ENCODE data around the gene TRABD2B.

Gene TRABD2B

GRCh38 chr1:48028218-48029069, 31.3 kb upstream of the TRABD2B start:
- no peak overlapping the region for H3K4me3 ChIP-seq (ENCODE audit: control insufficient read depth, low read depth, low read length)
- no peak for TF ChIP-seq CTCF (conservative IDR thresholded peaks at IDR 0.05; ENCODE audit: control insufficient read depth, insufficient read depth, low read depth, low read length)
- no peak for DNase-seq (ENCODE audit: low read depth)

DNA sequence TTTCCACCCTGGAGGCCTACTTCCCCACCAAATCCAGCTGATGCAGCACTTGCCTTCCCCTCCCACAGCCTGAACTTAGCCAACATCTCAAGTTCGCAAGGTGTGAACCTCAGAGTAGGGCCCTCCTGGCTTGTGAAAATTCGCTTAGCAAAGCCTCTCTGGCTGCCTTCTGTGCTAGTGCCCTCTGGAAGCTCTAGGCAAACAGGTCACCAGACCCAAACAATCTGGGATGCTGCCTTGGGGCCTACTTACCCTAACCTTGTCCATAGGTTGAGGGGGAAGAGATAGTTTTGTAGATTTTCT, 30.3 kb upstream of the TRABD2B start:
- TF ChIP-seq CTCF (conservative IDR thresholded peaks at IDR 0.05; ENCODE audit: control insufficient read depth, insufficient read depth, low read depth, low read length), result no peak
- no peak overlapping the region for H3K4me3 ChIP-seq (ENCODE audit: control insufficient read depth, low read depth, low read length)
- no peak for DNase-seq (ENCODE audit: low read depth)

- no peak for TF ChIP-seq CTCF (conservative IDR thresholded peaks at IDR 0.05; ENCODE audit: control insufficient read depth, insufficient read depth, low read depth, low read length)
- H3K4me3 ChIP-seq (ENCODE audit: control insufficient read depth, low read depth, low read length), result no peak overlapping the region
- no peak for DNase-seq (ENCODE audit: low read depth)
Measured at GRCh38 chr1:48026701-48027532, 29.7 kb upstream of the TRABD2B start.

DNA sequence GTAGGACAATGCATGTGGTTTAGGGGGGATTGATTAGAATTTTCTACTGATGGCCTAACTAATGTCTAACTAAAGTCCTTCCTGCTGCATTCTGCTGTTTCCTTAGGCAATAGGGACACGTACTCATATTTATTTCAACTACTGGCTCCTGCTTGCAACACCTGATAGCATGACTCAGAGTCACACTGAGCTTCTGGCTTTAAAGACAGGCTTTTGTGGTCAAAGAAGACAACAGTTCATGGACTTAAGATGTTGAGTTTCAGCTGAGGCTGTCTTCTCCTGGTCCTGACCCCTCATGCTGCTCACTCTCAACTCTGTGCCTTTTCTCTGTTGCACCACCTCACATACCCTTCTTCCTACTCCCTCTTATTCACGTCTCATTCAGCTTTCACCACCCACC, 29.1 kb upstream of the TRABD2B start:
- H3K4me3 ChIP-seq (ENCODE audit: control insufficient read depth, low read depth, low read length), result no peak overlapping the region
- TF ChIP-seq CTCF (conservative IDR thresholded peaks at IDR 0.05; ENCODE audit: control insufficient read depth, insufficient read depth, low read depth, low read length), result no peak
- DNase-seq (ENCODE audit: low read depth), result peak; percentile 92

DNA sequence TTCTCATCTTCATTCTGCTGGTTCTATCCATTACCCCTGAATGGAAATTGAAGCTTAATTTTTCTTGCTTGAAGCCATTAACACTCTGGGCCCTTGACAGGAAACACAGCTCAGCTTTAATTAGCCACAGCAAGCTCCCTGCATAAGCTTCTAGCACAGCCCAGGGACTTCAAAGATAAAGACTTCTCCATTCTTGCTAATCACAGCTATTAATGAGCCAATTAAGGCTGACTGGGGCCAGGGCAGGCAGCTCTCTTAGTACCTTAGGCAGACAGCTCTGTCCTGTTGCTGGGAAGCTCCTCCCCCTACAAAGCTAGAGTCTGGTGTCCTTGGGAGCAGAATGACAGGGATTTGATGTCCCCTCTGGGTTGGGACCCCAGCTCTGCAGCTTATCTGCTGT, 27.9 kb upstream of the TRABD2B start:
- H3K4me3 ChIP-seq (ENCODE audit: control insufficient read depth, low read depth, low read length), result no peak overlapping the region
- TF ChIP-seq CTCF (conservative IDR thresholded peaks at IDR 0.05; ENCODE audit: control insufficient read depth, insufficient read depth, low read depth, low read length), result no peak
- no peak for DNase-seq (ENCODE audit: low read depth)

- no peak for TF ChIP-seq CTCF (conservative IDR thresholded peaks at IDR 0.05; ENCODE audit: control insufficient read depth, insufficient read depth, low read depth, low read length)
- DNase-seq (ENCODE audit: low read depth), result no peak
- no peak overlapping the region for H3K4me3 ChIP-seq (ENCODE audit: control insufficient read depth, low read depth, low read length)
Measured at GRCh38 chr1:48023488-48023887, 26.3 kb upstream of the TRABD2B start.
